Progenitor cell of endocrine pancreas (in vitro differentiated cells): ENCODE measurements around the gene ANGPT4. TPM values are rescaled to one million over a fixed set of nuclear protein-coding genes. Genes with fewer than 3 reads are reported as not detected.
"Not testable (repeated sequence)": the region's sequence is repeated elsewhere in the genome, so short reads cannot be mapped to it uniquely, and the experiment has no call there.

Source experiments
- DNase-seq: peaks from one replicate; pipeline ENCODE4 v3.0.0; 2021; ENCODE audit warnings: low spot score; ENCODE audit not compliant: unreplicated experiment
- H3K27ac Mint-ChIP-seq: 2 replicates; pipeline ENCODE4 v1.8.0; 2021; ENCODE audit warnings: mild to moderate bottlenecking, moderate library complexity, mixed read lengths
- H3K27me3 Mint-ChIP-seq: 2 replicates; pipeline ENCODE4 v1.8.0; 2021; ENCODE audit warnings: mixed read lengths
- H3K36me3 Mint-ChIP-seq: 2 replicates; pipeline ENCODE4 v1.8.0; 2022; ENCODE audit warnings: mixed read lengths; ENCODE audit not compliant: insufficient read depth
- H3K4me1 Mint-ChIP-seq: 2 replicates; pipeline ENCODE4 v1.8.0; 2021; ENCODE audit warnings: low read depth, mixed read lengths
- H3K4me3 Mint-ChIP-seq: 2 replicates; pipeline ENCODE4 v1.8.0; 2021; ENCODE audit warnings: low read depth, mild to moderate bottlenecking, moderate library complexity, mixed read lengths
- H3K9me3 Mint-ChIP-seq: 2 replicates; pipeline ENCODE4 v1.8.0; 2021; ENCODE audit warnings: low read depth, mixed read lengths
- total RNA-seq: library from RNA; stranded (reverse); gene quantifications from 2 replicates; pipeline ENCODE4 v1.2.1, GENCODE V29; 2021
- TF ChIP-seq, protein P1 (sequence below): fragments of 200-600 bp; sonication (generic); IDR thresholded peaks from one replicate; pipeline ENCODE4 v1.5.0; 2021; ENCODE audit warnings: antibody characterized with exemption, mild to moderate bottlenecking; ENCODE audit not compliant: unreplicated experiment

Gene ANGPT4
- total RNA-seq, 1 donor from 2014 or later = not detected

GRCh38 chr20:909641-910040 lies 6.5 kb downstream of the ANGPT4 start:
- no peak for DNase-seq
- Mint-ChIP-seq H3K36me3 (no peaks in the 10 kb centered on the region), H3K27ac (no peak overlapping the region), H3K27me3 (peaks cover 3% of the 10 kb centered on the region), H3K4me1 (no peaks in the 10 kb centered on the region), H3K4me3 (no peak overlapping the region), H3K9me3 (no peaks in the 10 kb centered on the region)
- TF ChIP-seq, protein P1, sequence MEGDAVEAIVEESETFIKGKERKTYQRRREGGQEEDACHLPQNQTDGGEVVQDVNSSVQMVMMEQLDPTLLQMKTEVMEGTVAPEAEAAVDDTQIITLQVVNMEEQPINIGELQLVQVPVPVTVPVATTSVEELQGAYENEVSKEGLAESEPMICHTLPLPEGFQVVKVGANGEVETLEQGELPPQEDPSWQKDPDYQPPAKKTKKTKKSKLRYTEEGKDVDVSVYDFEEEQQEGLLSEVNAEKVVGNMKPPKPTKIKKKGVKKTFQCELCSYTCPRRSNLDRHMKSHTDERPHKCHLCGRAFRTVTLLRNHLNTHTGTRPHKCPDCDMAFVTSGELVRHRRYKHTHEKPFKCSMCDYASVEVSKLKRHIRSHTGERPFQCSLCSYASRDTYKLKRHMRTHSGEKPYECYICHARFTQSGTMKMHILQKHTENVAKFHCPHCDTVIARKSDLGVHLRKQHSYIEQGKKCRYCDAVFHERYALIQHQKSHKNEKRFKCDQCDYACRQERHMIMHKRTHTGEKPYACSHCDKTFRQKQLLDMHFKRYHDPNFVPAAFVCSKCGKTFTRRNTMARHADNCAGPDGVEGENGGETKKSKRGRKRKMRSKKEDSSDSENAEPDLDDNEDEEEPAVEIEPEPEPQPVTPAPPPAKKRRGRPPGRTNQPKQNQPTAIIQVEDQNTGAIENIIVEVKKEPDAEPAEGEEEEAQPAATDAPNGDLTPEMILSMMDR = no peak

- H3K27ac Mint-ChIP-seq = no peak overlapping the region
- DNase-seq = no peak
- no peaks in the 10 kb centered on the region for H3K27me3 Mint-ChIP-seq
- TF ChIP-seq, protein P1 = no peak
- no peak overlapping the region for H3K4me3 Mint-ChIP-seq
- H3K36me3 Mint-ChIP-seq = no peaks in the 10 kb centered on the region
- no peaks in the 10 kb centered on the region for H3K4me1 Mint-ChIP-seq
- H3K9me3 Mint-ChIP-seq = no peaks in the 10 kb centered on the region
Measured at GRCh38 chr20:906703-907270, 9.3 kb downstream of the ANGPT4 start.

- no peak for DNase-seq
- Mint-ChIP-seq H3K27ac (no peak overlapping the region), H3K4me3 (no peak overlapping the region), H3K36me3 (no peaks in the 10 kb centered on the region), H3K27me3 (no peaks in the 10 kb centered on the region), H3K9me3 (peaks cover under 1% of the 10 kb centered on the region), H3K4me1 (no peaks in the 10 kb centered on the region)
- TF ChIP-seq, protein P1 = no peak
Measured at GRCh38 chr20:906001-906520, 10.1 kb downstream of the ANGPT4 start.

DNA sequence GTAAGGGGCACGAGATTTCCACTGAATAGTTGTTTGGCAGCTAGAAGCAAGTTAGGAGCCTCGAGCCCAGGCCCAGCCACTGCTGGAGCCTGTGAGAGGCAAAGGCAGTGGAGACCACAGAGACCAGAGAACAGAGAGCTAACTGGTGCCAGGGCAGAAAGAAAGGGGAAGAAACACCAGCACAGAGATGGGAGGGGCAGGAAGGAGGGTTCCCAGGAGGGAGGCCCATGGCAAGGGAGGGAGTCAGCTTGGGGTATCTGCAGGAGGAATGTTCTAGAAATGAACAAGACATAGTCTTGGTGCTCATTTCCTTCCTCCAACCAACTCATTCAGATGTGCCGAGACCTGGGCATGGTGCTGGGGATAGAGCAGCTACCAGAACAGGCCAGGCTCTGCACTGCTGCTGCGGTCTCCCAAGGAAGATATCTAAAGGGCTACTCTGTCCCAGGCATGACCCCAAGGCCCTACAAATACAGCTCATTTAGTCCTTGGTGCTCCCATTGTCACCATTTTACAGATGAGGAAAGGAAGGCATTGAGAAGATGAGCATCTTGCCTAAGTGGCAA lies 10.7 kb downstream of the ANGPT4 start:
- TF ChIP-seq, protein P1 = no peak
- no peak for DNase-seq
- H3K4me1 Mint-ChIP-seq = no peaks in the 10 kb centered on the region
- H3K27me3 Mint-ChIP-seq = no peaks in the 10 kb centered on the region
- no peaks in the 10 kb centered on the region for H3K36me3 Mint-ChIP-seq
- H3K27ac Mint-ChIP-seq = no peak overlapping the region
- H3K4me3 Mint-ChIP-seq = no peak overlapping the region
- peaks cover 4% of the 10 kb centered on the region for H3K9me3 Mint-ChIP-seq

DNA sequence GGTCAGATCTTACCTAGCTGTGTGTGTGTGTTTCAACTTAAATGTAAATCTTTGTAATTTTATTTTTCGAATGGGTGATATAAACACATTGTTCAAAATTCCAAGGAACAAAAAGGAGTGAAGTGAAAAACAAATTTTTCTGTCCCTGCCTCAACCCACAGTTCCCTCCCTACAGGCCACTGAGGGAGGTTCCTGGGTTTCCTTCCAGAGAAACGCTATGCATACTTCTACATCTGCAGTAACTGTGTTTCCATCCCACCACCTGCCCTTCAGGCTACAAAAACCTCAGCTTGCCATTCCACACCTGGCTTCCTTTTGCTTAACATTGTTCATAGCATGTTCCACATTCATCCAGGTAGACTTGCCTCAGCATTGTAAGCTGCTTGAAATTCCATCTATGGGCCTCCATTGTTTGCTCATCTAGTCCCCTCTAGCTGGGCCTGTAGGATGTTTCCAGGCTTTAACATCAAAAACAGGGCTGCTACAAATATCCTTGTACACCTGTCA lies 12.0 kb downstream of the ANGPT4 start:
- Mint-ChIP-seq H3K9me3 (peaks cover 4% of the 10 kb centered on the region), H3K27me3 (no peaks in the 10 kb centered on the region), H3K27ac (no peak overlapping the region), H3K4me3 (no peak overlapping the region), H3K4me1 (no peaks in the 10 kb centered on the region), H3K36me3 (no peaks in the 10 kb centered on the region)
- no peak for DNase-seq
- TF ChIP-seq, protein P1 = no peak

GRCh38 chr20:897436-897835 lies 18.7 kb downstream of the ANGPT4 start:
- not testable (repeated sequence) for H3K4me1 Mint-ChIP-seq, DNase-seq

More at GRCh38 chr20:897436-897835, 18.7 kb downstream of the ANGPT4 start:
- not testable (repeated sequence) for H3K9me3 Mint-ChIP-seq, H3K4me3 Mint-ChIP-seq, H3K27ac Mint-ChIP-seq, H3K36me3 Mint-ChIP-seq
- peaks cover 16% of the 10 kb centered on the region for H3K27me3 Mint-ChIP-seq
